Activated naive CD8-positive, alpha-beta T cell treated with anti-CD3 and anti-CD28 coated beads, Interleukin-2, amount 10 ng/mL, durations not matched to agents 7 days and 5 days (primary cell): ENCODE measurements around the gene MRPS6. TPM values are rescaled to one million over a fixed set of nuclear protein-coding genes. Genes with fewer than 3 reads are reported as not detected.

ENCODE experiments used
- ATAC-seq: fragments of 150-1000 bp; cut with Tn5 transposase; one replicate; pipeline ENCODE4 v1.10.0; 2021; ENCODE audit warnings: low read depth, moderate library complexity
- POLR2A ChIA-PET: fragments of 350-600 bp; sonication (Branson Sonifier 250); formaldehyde crosslinking; loops from one replicate; lab custom pipeline; 2021; ENCODE audit warnings: antibody characterized with exemption; lab: Charles Lee
- DNase-seq: peaks from one replicate; pipeline ENCODE4 v3.0.0; 2021
- H3K27ac Mint-ChIP-seq: one replicate; pipeline ENCODE4 v1.8.0; 2022; ENCODE audit warnings: mild to moderate bottlenecking, mixed read lengths
- H3K27me3 Mint-ChIP-seq: one replicate; pipeline ENCODE4 v1.8.0; 2022; ENCODE audit warnings: mild to moderate bottlenecking, moderate library complexity, mixed read lengths
- H3K36me3 Mint-ChIP-seq: one replicate; pipeline ENCODE4 v1.8.0; 2021; ENCODE audit warnings: mild to moderate bottlenecking, mixed read lengths
- H3K4me1 Mint-ChIP-seq: one replicate; pipeline ENCODE4 v1.8.0; 2021; ENCODE audit warnings: mixed read lengths
- H3K4me3 Mint-ChIP-seq: one replicate; pipeline ENCODE4 v1.8.0; 2022; ENCODE audit warnings: mild to moderate bottlenecking, moderate library complexity, mixed read lengths
- H3K9me3 Mint-ChIP-seq: one replicate; pipeline ENCODE4 v1.8.0; 2021; ENCODE audit warnings: mixed read lengths
- total RNA-seq, 2 experiments: library from RNA; stranded (reverse); gene quantifications; one replicate each; pipeline ENCODE4 v1.2.3, GENCODE V29; 2021

MRPS6 gene
- total RNA-seq, result 10 to 100 TPM; 75.7 to 77.2 TPM

DNA sequence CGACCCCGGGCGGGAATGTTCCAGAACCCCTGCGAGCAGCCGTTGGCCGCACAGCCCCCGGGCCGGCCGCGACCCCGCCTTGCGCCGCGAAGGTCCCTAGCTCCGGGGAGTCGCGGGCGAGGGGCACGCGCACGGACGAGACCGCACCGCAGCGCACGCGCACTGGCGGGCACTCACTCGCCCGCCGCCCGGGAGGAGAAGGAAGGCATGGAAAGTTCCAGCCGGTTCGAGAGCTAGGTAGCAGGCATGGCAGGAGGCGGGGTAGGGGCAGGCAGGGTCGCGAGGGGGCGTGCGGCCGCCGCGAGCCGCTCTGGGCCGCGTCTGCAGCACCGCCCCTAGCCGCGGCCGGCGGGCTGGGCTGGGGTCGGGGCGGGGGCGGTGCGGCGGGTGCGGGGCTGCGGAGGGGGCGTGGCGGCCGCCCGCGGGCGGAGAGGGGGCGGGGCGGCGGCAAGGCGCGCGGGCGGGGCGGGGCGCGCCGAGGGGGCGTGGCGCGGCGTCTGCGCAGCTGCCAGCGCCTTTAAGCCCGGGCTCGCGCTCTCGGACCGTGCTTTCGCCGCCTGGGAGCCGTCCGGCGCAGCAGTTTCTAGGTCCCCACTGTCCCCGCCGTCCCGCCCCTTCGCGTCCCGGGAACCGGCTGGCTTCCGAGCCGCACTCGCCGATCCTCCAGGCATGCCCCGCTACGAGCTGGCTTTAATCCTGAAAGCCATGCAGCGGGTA, at the start of gene MRPS6, which contains the start of gene SLC5A3:
Gene MRPS6, plus strand, starts transcription at position 547 of the 717 bp plus-strand sequence. Its CDS starts 123 bp downstream, at position 670.
Gene SLC5A3, plus strand, starts transcription at position 547 of the 717 bp plus-strand sequence. CDS start 21,621 bp downstream, outside the sequence.
- Mint-ChIP-seq H3K4me3 (peak within 1 kb of the TSS; percentile 90), H3K36me3 (peaks cover 13% of the 10 kb centered on the region), H3K9me3 (no peaks in the 10 kb centered on the region), H3K27ac (peak within 1 kb of the TSS; percentile 78), H3K4me1 (peaks cover 39% of the 10 kb centered on the region), H3K27me3 (peaks cover 7% of the 10 kb centered on the region)
- peak; percentile 68 for ATAC-seq
- DNase-seq, result peak; percentile 86
- POLR2A ChIA-PET, result interaction anchor here (0.6 to 4.1 kb wide), 18 partner anchors 11 to 1533 kb away, joined by 3 to 52 read pairs (median 5); no protein-coding TSS in a partner anchor

DNA sequence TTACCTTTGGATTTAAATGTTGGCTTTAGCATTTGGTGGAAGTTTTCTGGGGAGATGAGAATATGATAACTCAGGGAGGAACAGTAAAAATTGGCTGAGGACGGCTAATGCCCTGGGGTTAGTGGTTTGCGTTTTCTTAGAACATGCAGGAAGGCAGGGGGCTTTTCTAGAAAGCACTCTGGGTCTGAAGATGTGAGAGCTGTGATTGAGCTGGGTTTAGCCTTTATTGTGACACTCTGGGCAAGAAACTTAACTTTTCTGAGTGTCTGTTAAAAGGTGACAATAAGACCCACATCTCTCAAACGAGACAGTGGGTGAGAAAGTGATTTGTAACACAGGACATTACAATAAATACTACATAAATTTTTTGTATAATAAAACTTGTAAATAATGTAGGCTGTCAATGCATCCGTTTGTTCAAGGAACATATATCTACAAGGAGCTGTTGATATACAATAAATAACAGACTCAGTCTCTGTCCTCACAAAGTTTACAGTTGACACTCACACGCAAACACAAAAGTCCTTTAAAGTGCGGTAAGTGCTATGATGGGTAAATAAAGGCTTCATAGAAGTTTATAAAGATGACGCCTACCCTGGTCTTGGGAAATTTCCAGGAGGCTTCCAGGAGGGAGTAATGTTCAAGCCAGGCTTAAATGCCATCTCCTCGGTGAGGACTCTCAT, 49.5 kb upstream of the MRPS6 start:
- peaks cover 20% of the 10 kb centered on the region for H3K4me1 Mint-ChIP-seq
- ATAC-seq (peak; percentile 53), DNase-seq (no peak)
- peaks cover 5% of the 10 kb centered on the region for H3K9me3 Mint-ChIP-seq
- POLR2A ChIA-PET, result interaction anchor here (0.6 to 2.6 kb wide), 4 partner anchors 47 to 75 kb away, joined by 3 to 12 read pairs (median 4); partner anchors contain the start of genes MRPS6 and SLC5A3
- H3K4me3 Mint-ChIP-seq, result no peak overlapping the region
- no peak overlapping the region for H3K27ac Mint-ChIP-seq
- H3K36me3 Mint-ChIP-seq, result peaks cover 12% of the 10 kb centered on the region
- no peaks in the 10 kb centered on the region for H3K27me3 Mint-ChIP-seq

DNA sequence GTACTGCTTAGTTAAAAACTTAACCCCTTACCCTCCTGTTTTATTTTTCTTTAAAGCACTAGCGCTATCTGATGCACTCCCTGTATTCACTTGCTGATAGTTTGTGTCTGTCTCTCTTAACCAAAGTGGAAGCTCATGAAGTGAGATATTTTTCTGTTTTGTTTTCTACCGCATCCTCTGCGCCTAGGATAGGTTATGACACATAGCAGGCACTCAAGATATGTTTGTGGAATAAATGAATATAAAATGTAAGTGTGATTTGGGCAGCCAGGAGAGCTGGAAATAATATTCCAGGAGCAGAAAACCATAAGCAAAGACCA, 49.0 kb upstream of the MRPS6 start:
- no peaks in the 10 kb centered on the region for H3K27me3 Mint-ChIP-seq
- peaks cover 17% of the 10 kb centered on the region for H3K4me1 Mint-ChIP-seq
- POLR2A ChIA-PET, result interaction anchor here (1.3 kb wide), 1 partner anchor 51 kb away, joined by 3 read pairs; no protein-coding TSS in a partner anchor
- ATAC-seq (no peak), DNase-seq (no peak)
- H3K4me3 Mint-ChIP-seq, result no peak overlapping the region
- H3K36me3 Mint-ChIP-seq, result peaks cover 10% of the 10 kb centered on the region
- H3K9me3 Mint-ChIP-seq, result peaks cover 5% of the 10 kb centered on the region
- no peak overlapping the region for H3K27ac Mint-ChIP-seq

DNA sequence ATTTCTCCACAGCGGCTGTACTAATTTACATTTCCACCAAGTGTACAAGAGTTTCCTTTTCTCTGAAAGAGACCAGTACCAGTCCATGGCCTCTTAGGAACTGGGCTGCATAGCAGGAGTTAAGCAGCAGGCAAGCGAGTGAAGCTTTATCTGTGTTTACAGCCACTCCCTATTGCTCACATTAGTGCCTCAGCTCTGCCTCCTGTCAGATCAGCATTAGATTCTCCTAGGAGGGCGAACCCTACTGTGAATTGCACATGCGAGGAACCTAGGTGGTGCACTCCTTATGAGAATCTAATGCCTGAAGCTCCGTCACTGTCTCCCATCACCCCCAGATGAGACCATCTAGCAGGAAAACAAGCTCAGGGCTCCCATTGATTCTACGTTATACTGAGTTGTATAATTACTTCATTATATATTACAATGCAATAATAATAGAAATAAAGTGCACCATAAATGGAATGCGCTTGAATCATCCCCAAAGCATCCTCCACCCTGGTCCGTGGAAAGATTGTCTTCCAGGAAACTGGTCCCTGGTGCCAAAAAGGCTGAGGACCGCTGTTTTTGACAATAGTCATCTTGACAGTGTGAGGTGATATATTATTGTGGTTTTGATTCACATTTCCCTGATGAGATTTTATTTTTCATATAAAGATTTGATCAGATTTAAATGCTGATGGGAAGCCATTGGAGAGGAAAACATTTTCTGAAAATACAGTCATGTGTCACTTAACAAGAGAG, 45.5 kb upstream of the MRPS6 start:
- Mint-ChIP-seq H3K27me3 (no peaks in the 10 kb centered on the region), H3K4me1 (peaks cover 13% of the 10 kb centered on the region), H3K9me3 (peaks cover 6% of the 10 kb centered on the region), H3K36me3 (no peaks in the 10 kb centered on the region), H3K4me3 (no peak overlapping the region), H3K27ac (no peak overlapping the region)
- DNase-seq (no peak), ATAC-seq (no peak)
- POLR2A ChIA-PET, result no interaction called here

DNA sequence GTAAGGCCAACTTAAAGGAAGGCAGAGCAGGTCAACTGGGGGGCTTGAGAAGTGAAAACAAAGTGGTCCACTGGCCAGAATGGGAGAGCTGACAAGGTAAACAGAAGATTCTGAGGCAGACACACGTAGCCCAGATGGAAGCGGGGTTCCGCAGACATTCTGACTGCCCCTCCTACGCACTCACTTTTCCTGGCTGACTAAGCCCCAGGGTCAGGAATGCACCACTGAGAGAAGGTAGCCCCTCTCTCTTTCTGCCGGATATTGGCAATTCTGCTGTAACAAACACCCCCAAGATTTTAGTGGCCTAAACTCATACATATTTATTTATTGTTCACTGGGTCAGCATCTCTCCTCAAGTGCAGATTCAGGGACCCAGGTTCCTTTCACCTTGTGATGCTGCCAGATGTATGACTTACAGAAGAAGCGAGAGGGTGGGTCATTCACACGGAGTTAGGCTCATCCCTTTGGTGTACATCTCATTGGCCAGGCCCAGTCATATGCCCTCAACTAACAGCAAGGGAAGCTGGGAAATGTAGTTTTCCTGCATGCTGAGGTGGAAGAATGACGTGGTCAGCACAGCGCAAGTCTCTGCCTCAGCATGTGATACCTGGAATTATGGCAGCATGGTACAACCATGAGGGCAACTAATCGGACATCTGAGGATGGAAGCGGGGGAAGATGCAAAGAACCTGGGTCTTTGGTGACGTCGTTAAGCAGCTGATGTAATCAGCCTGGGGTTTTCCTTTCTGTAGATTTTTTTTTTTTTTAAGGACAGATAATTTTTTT, 43.4 kb upstream of the MRPS6 start:
- Mint-ChIP-seq H3K27me3 (no peaks in the 10 kb centered on the region), H3K27ac (peak overlapping the region; percentile 43), H3K36me3 (no peaks in the 10 kb centered on the region), H3K9me3 (peaks cover 7% of the 10 kb centered on the region), H3K4me1 (peaks cover 13% of the 10 kb centered on the region), H3K4me3 (peak overlapping the region; percentile 10)
- DNase-seq (no peak), ATAC-seq (peak; percentile 83)
- POLR2A ChIA-PET, result no interaction called here

DNA sequence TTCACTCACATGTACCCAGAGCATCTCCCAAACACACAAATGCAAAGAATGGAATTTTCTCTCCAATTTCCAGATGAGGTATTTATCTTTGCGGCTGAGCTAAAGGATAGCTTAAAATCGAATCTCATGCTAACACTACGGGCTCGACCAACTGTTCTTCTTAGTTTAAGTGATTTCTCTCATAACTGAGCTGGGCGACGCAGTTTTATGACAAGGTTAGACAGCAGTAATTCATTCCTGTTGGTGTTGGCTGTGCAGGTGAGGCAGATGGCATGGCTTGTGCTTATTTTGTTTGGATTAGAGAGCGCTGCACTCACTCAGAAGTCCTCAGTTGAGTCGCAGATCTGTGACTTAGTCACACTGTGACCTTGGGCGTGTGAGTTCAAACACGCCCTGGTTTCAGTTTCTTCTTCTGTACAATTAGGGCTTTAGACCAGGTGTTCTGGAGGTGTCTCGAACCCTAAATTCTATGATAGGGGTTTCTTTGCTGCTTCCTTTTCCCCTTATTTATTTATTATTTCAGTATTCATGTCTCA, 41.5 kb upstream of the MRPS6 start:
- DNase-seq (no peak), ATAC-seq (no peak)
- H3K27me3 Mint-ChIP-seq, result no peaks in the 10 kb centered on the region
- H3K27ac Mint-ChIP-seq, result no peak overlapping the region
- POLR2A ChIA-PET, result interaction anchor here (1.2 kb wide), 1 partner anchor 84 kb away, joined by 3 read pairs; no protein-coding TSS in a partner anchor
- no peak overlapping the region for H3K4me3 Mint-ChIP-seq
- H3K9me3 Mint-ChIP-seq, result peaks cover 11% of the 10 kb centered on the region
- peaks cover 11% of the 10 kb centered on the region for H3K4me1 Mint-ChIP-seq
- H3K36me3 Mint-ChIP-seq, result peaks cover 4% of the 10 kb centered on the region

GRCh38 chr21:34034369-34035014, 38.9 kb upstream of the MRPS6 start:
- no peak for ATAC-seq
- no peaks in the 10 kb centered on the region for H3K27me3 Mint-ChIP-seq
- H3K27ac Mint-ChIP-seq, result no peak overlapping the region
- peaks cover 11% of the 10 kb centered on the region for H3K4me1 Mint-ChIP-seq
- H3K36me3 Mint-ChIP-seq, result peaks cover 4% of the 10 kb centered on the region
- H3K9me3 Mint-ChIP-seq, result peaks cover 11% of the 10 kb centered on the region
- H3K4me3 Mint-ChIP-seq, result no peak overlapping the region
- no peak for DNase-seq
- POLR2A ChIA-PET, result interaction anchor here (0.7 kb wide), 1 partner anchor 87 kb away, joined by 3 read pairs; no protein-coding TSS in a partner anchor

DNA sequence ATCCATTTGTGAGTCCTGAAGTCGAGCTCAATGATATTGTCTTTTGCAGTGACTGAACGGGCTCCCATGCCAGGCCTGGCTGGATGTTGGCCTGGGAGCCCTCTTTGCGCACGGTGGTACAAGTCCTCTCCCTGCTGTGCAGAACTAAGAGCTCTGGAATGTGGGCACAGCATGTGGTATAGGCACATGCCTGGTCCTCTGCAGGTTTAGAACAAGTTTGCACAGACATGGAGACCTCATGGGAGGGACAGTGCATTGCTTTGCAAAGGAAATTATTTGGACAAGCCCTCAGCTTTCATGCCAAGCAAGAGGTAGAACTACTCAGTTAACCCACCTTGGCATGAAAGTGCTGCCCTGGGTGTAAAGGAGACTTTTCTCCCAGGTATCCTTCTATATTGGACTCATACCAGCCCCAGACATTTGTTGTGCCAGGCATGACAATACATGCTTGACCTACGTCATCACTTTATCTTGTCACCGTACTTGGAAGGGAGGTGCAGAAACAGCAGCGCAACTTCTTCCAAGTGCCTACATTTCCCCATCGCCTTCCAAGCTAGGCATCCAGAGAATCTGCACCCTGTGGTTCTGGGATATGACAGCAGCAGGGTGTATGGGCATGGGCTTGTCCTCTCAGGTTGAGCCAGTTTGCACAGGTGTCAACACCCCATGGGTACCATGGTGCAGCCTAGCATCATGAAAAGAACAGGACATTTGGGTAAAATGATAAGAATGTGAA, 37.6 kb upstream of the MRPS6 start:
- POLR2A ChIA-PET, result no interaction called here
- Mint-ChIP-seq H3K27me3 (no peaks in the 10 kb centered on the region), H3K9me3 (peaks cover 9% of the 10 kb centered on the region), H3K36me3 (peaks cover 4% of the 10 kb centered on the region), H3K4me1 (peaks cover 8% of the 10 kb centered on the region), H3K4me3 (no peak overlapping the region), H3K27ac (no peak overlapping the region)
- DNase-seq (no peak), ATAC-seq (no peak)

GRCh38 chr21:34037009-34037795, 36.2 kb upstream of the MRPS6 start:
- POLR2A ChIA-PET, result no interaction called here
- no peak for ATAC-seq
- H3K36me3 Mint-ChIP-seq, result peaks cover 4% of the 10 kb centered on the region

GRCh38 chr21:34039678-34040382, 33.5 kb upstream of the MRPS6 start:
- Mint-ChIP-seq H3K9me3 (peaks cover 4% of the 10 kb centered on the region), H3K4me1 (peaks cover 2% of the 10 kb centered on the region), H3K27ac (no peak overlapping the region), H3K27me3 (no peaks in the 10 kb centered on the region), H3K4me3 (no peak overlapping the region), H3K36me3 (peaks cover 4% of the 10 kb centered on the region)
- POLR2A ChIA-PET, result no interaction called here
- DNase-seq, result no peak
- no peak for ATAC-seq

More at GRCh38 chr21:34037009-34037795, 36.2 kb upstream of the MRPS6 start:
- H3K4me1 Mint-ChIP-seq, result peaks cover 5% of the 10 kb centered on the region
- H3K4me3 Mint-ChIP-seq, result no peak overlapping the region
- H3K27ac Mint-ChIP-seq, result no peak overlapping the region
- no peak for DNase-seq
- H3K27me3 Mint-ChIP-seq, result no peaks in the 10 kb centered on the region
- peaks cover 7% of the 10 kb centered on the region for H3K9me3 Mint-ChIP-seq
